Neural cell (in vitro differentiated cells): Measurements from ENCODE around the gene TENT4B. TPM values are rescaled to one million over a fixed set of nuclear protein-coding genes. Genes with fewer than 3 reads are reported as not detected.

Experiments used
- H2AFZ ChIP-seq: fragments of 200-600, 300-800 bp; sonication (generic), shearing (Covaris generic); 2 replicates; pipeline ENCODE4 v1.6.0; 2014; ENCODE audit warnings: low read depth, mild to moderate bottlenecking, antibody characterized with exemption, low read length, moderate library complexity
- H3F3A ChIP-seq: fragments of 200-600 bp; shearing (Covaris generic); 2 replicates; pipeline ENCODE4 v1.6.1; 2016; ENCODE audit warnings: mild to moderate bottlenecking, moderate library complexity, mixed read lengths, antibody characterized with exemption, low read length; ENCODE audit not compliant: insufficient read depth, poor library complexity, severe bottlenecking
- H3K27ac ChIP-seq: fragments of 200-600, 300-800 bp; sonication (generic), shearing (Covaris generic); 2 replicates; pipeline ENCODE4 v1.5.1; 2014; ENCODE audit warnings: mild to moderate bottlenecking, low read length, moderate library complexity
- H3K27me3 ChIP-seq: fragments of 300-800, 200-600 bp; sonication (generic), shearing (Covaris generic); 2 replicates; pipeline ENCODE4 v1.6.0; 2014; ENCODE audit warnings: mild to moderate bottlenecking, low read depth, low read length, moderate library complexity; ENCODE audit not compliant: insufficient read depth
- H3K36me3 ChIP-seq: fragments of 300-800, 200-600 bp; sonication (generic), shearing (Covaris generic); 2 replicates; pipeline ENCODE4 v1.5.1; 2014; ENCODE audit warnings: mild to moderate bottlenecking, antibody characterized with exemption, low read length, moderate library complexity; ENCODE audit not compliant: insufficient read depth
- H3K4me2 ChIP-seq: fragments of 300-800, 200-600 bp; sonication (generic), shearing (Covaris generic); 2 replicates; pipeline ENCODE4 v1.6.0; 2014; ENCODE audit warnings: mild to moderate bottlenecking, low read length
- H3K4me3 ChIP-seq: fragments of 300-800, 200-600 bp; sonication (generic), shearing (Covaris generic); 2 replicates; pipeline ENCODE4 v1.5.1; 2014; ENCODE audit warnings: mild to moderate bottlenecking, low read length, moderate library complexity
- H3K79me2 ChIP-seq: fragments of 200-600 bp; shearing (Covaris generic); replicated peaks from 2 replicates; pipeline ENCODE4 v1.6.0; 2014; ENCODE audit warnings: mild to moderate bottlenecking, low read length, moderate library complexity; ENCODE audit not compliant: insufficient read depth
- H3K9ac ChIP-seq: fragments of 300-800, 200-600 bp; sonication (generic), shearing (Covaris generic); 2 replicates; pipeline ENCODE4 v1.6.1; 2016; ENCODE audit warnings: mild to moderate bottlenecking, low read length, mixed read lengths
- H3K9me2 ChIP-seq: fragments of 200-600 bp; shearing (Covaris generic); 2 replicates; pipeline ENCODE4 v1.6.1; 2016; ENCODE audit warnings: mild to moderate bottlenecking, low read length, mixed read lengths; ENCODE audit not compliant: insufficient read depth
- H3K9me3 ChIP-seq: fragments of 200-600, 300-800 bp; sonication (generic), shearing (Covaris generic); 2 replicates; pipeline ENCODE4 v1.6.1; 2016; ENCODE audit warnings: mild to moderate bottlenecking, mixed run types, low read length, moderate library complexity, mixed read lengths
- H4K20me1 ChIP-seq: fragments of 200-600 bp; shearing (Covaris generic); 2 replicates; pipeline ENCODE4 v1.6.1; 2016; ENCODE audit warnings: mild to moderate bottlenecking, mixed run types; ENCODE audit not compliant: insufficient read depth
- EP300 ChIP-seq: fragments of 450-650 bp; conservative IDR thresholded peaks from 2 replicates; pipeline ENCODE4 v1.6.1; 2014; ENCODE audit warnings: antibody characterized with exemption, mild to moderate bottlenecking, moderate library complexity; ENCODE audit not compliant: poor library complexity, severe bottlenecking
- EZH2 ChIP-seq: fragments of 200-600, 300-800 bp; shearing (Covaris generic), sonication (generic); IDR thresholded peaks from 2 replicates; pipeline ENCODE4 v1.6.1; 2014; ENCODE audit warnings: antibody characterized with exemption, low read length, borderline replicate concordance, mild to moderate bottlenecking; ENCODE audit not compliant: insufficient read depth, poor library complexity, severe bottlenecking
- MXI1 ChIP-seq: fragments of 450-650 bp; conservative IDR thresholded peaks from 2 replicates; pipeline ENCODE4 v1.6.1; 2014; ENCODE audit warnings: antibody characterized with exemption, mild to moderate bottlenecking; ENCODE audit not compliant: poor library complexity, severe bottlenecking
- POLR2AphosphoS5 ChIP-seq: IDR thresholded peaks from 2 replicates; pipeline ENCODE4 v1.6.1; 2012
- RAD21 ChIP-seq: fragments of 450-650 bp; conservative IDR thresholded peaks from 2 replicates; pipeline ENCODE4 v1.6.1; 2014; ENCODE audit warnings: antibody characterized with exemption, mild to moderate bottlenecking, moderate library complexity
- SMC3 ChIP-seq: fragments of 450-650 bp; conservative IDR thresholded peaks from 2 replicates; pipeline ENCODE4 v1.6.1; 2014; ENCODE audit warnings: antibody characterized with exemption, mild to moderate bottlenecking, moderate library complexity; ENCODE audit not compliant: poor library complexity
- TAF1 ChIP-seq: IDR thresholded peaks from 2 replicates; pipeline ENCODE4 v1.6.1; 2012; ENCODE audit warnings: low read depth
- polyA plus RNA-seq: library from polyadenylated mRNA; depleted of rRNA; stranded (reverse); fragments of >200 nt; gene quantifications from 2 replicates; pipeline ENCODE4 v1.2.3, GENCODE V29; 2014
- TF ChIP-seq, protein P1 (sequence below): IDR thresholded peaks from 2 replicates; pipeline ENCODE4 v1.6.1; 2012; ENCODE audit warnings: borderline replicate concordance
- TF ChIP-seq, protein P2 (sequence below): fragments of 450-650 bp; IDR thresholded peaks from 2 replicates; pipeline ENCODE4 v1.5.1; 2014; ENCODE audit warnings: antibody characterized with exemption, mild to moderate bottlenecking, moderate library complexity; ENCODE audit not compliant: poor library complexity, severe bottlenecking

Gene TENT4B
- polyA plus RNA-seq, 1 donor from 2014 or later: 16.9 TPM

- Histone ChIP-seq H3F3A (no peaks in the 10 kb centered on the region), H3K79me2 (no peaks in the 10 kb centered on the region), H3K27me3 (no peaks in the 10 kb centered on the region), H3K36me3 (no peaks in the 10 kb centered on the region), H2AFZ (no peak overlapping the region), H3K9me2 (no peaks in the 10 kb centered on the region), H4K20me1 (no peaks in the 10 kb centered on the region), H3K4me3 (no peak overlapping the region), H3K27ac (no peak overlapping the region), H3K9me3 (no peaks in the 10 kb centered on the region), H3K4me2 (no peak overlapping the region), H3K9ac (no peak overlapping the region)
- TF ChIP-seq EP300: no peak
- no peak for TF ChIP-seq POLR2AphosphoS5
- TF ChIP-seq, protein P1, sequence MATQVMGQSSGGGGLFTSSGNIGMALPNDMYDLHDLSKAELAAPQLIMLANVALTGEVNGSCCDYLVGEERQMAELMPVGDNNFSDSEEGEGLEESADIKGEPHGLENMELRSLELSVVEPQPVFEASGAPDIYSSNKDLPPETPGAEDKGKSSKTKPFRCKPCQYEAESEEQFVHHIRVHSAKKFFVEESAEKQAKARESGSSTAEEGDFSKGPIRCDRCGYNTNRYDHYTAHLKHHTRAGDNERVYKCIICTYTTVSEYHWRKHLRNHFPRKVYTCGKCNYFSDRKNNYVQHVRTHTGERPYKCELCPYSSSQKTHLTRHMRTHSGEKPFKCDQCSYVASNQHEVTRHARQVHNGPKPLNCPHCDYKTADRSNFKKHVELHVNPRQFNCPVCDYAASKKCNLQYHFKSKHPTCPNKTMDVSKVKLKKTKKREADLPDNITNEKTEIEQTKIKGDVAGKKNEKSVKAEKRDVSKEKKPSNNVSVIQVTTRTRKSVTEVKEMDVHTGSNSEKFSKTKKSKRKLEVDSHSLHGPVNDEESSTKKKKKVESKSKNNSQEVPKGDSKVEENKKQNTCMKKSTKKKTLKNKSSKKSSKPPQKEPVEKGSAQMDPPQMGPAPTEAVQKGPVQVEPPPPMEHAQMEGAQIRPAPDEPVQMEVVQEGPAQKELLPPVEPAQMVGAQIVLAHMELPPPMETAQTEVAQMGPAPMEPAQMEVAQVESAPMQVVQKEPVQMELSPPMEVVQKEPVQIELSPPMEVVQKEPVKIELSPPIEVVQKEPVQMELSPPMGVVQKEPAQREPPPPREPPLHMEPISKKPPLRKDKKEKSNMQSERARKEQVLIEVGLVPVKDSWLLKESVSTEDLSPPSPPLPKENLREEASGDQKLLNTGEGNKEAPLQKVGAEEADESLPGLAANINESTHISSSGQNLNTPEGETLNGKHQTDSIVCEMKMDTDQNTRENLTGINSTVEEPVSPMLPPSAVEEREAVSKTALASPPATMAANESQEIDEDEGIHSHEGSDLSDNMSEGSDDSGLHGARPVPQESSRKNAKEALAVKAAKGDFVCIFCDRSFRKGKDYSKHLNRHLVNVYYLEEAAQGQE: no peak
- TF ChIP-seq RAD21: no peak
- TF ChIP-seq SMC3: no peak
- TF ChIP-seq MXI1: no peak
Observed at GRCh38 chr16:50276801-50277555, 123.9 kb downstream of the TENT4B start.

GRCh38 chr16:50278251-50278650, 125.1 kb downstream of the TENT4B start:
- Histone ChIP-seq H4K20me1 (no peaks in the 10 kb centered on the region), H3K4me2 (no peak overlapping the region), H3K9me2 (no peaks in the 10 kb centered on the region), H3K36me3 (no peaks in the 10 kb centered on the region), H3K9ac (no peak overlapping the region), H3K27ac (no peak overlapping the region), H3F3A (no peaks in the 10 kb centered on the region), H3K27me3 (no peaks in the 10 kb centered on the region), H3K4me3 (no peak overlapping the region), H2AFZ (no peak overlapping the region), H3K9me3 (no peaks in the 10 kb centered on the region), H3K79me2 (no peaks in the 10 kb centered on the region)
- no peak for TF ChIP-seq TAF1
- TF ChIP-seq, protein P1: no peak
- TF ChIP-seq, protein P2, sequence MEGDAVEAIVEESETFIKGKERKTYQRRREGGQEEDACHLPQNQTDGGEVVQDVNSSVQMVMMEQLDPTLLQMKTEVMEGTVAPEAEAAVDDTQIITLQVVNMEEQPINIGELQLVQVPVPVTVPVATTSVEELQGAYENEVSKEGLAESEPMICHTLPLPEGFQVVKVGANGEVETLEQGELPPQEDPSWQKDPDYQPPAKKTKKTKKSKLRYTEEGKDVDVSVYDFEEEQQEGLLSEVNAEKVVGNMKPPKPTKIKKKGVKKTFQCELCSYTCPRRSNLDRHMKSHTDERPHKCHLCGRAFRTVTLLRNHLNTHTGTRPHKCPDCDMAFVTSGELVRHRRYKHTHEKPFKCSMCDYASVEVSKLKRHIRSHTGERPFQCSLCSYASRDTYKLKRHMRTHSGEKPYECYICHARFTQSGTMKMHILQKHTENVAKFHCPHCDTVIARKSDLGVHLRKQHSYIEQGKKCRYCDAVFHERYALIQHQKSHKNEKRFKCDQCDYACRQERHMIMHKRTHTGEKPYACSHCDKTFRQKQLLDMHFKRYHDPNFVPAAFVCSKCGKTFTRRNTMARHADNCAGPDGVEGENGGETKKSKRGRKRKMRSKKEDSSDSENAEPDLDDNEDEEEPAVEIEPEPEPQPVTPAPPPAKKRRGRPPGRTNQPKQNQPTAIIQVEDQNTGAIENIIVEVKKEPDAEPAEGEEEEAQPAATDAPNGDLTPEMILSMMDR: no peak
- TF ChIP-seq EP300: no peak
- TF ChIP-seq MXI1: no peak
- TF ChIP-seq EZH2: no peak
- TF ChIP-seq RAD21: no peak
- TF ChIP-seq POLR2AphosphoS5: no peak
- TF ChIP-seq SMC3: no peak
